ENCODE measurements around the gene NKD2.
"Not testable (repeated sequence)": the region's sequence is repeated elsewhere in the genome, so short reads cannot be mapped to it uniquely, and the experiment has no call there.

The NKD2 gene

DNA sequence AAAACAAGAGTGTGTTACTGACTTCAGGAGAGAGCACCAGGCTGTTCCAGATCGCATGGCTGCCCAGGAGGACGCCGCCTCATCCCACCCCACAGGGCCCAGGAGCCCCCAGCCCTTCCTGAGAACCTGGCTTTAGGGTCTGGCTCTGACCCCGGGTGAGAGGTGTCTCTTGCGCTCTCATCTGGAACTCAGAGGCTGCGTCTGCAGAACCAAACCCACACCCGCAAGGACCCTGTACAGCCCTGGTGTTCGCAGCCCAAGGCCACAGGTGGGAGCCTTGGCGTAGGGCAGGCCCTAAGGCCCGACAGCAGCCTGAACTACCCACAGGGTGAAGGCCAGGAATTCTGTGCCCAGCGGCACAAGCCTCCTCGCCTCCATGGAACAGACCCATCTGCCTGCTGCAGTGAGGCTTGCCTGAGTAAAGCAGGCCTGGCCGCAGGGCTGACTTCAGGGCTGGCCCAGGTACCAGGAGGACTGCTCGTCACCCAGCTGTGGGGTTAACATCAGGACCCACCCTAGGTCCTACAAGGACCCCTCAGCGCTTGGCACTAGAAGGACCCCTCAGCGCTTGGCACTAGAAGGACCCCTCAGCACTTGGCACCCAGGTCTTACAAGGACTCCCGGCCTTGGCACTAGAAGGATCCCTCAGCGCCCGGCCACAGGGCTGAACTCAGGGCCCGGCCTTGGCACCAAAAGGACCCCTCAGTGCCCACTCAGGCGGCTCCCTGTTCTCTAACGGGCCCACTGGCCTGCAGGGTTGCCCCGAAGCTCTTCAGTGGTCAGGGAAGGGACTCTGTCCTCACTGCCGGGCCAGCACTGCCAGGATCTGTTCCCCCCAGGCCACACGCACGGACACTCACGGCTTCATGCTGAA lies 48.2 kb downstream of the NKD2 start:
- TF ChIP-seq, protein P1, sequence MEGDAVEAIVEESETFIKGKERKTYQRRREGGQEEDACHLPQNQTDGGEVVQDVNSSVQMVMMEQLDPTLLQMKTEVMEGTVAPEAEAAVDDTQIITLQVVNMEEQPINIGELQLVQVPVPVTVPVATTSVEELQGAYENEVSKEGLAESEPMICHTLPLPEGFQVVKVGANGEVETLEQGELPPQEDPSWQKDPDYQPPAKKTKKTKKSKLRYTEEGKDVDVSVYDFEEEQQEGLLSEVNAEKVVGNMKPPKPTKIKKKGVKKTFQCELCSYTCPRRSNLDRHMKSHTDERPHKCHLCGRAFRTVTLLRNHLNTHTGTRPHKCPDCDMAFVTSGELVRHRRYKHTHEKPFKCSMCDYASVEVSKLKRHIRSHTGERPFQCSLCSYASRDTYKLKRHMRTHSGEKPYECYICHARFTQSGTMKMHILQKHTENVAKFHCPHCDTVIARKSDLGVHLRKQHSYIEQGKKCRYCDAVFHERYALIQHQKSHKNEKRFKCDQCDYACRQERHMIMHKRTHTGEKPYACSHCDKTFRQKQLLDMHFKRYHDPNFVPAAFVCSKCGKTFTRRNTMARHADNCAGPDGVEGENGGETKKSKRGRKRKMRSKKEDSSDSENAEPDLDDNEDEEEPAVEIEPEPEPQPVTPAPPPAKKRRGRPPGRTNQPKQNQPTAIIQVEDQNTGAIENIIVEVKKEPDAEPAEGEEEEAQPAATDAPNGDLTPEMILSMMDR (IDR thresholded peaks at IDR 0.05; ENCODE audit: low read depth, low read length), result no peak
- no peak for DNase-seq (ENCODE audit: extremely low read depth, low read depth)

DNA sequence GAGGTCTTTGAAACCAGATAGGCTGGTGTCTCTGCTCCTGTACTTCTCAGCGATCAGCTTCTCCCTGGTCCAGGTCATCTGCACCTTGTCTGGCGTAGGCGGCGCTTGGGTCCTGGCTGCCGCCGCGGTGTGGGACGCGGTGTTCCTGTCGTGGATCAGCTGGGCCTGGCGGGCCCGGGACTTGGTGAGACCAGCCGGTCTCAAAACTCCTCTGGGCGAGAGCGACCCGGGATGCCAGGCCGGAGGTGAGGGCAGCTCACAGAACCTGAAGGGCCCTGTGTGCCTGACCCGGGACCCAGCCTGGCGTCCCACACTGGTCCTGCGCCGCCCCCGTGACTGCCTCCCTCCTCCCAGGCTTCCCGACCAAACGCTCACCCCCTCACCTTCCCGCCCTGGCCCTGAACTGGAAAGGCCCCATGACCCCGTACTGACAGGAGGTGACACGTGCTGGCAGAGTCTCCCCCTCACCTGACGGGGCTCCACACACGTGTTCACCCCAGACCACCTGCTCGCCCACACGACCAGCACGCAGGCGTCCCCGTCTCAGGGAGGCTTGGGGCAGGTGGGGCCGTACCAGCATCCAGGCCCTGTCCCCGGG lies 49.0 kb downstream of the NKD2 start:
- TF ChIP-seq, protein P1 (IDR thresholded peaks at IDR 0.05; ENCODE audit: low read depth, low read length), result no peak
- DNase-seq (ENCODE audit: extremely low read depth, low read depth), result no peak

DNA sequence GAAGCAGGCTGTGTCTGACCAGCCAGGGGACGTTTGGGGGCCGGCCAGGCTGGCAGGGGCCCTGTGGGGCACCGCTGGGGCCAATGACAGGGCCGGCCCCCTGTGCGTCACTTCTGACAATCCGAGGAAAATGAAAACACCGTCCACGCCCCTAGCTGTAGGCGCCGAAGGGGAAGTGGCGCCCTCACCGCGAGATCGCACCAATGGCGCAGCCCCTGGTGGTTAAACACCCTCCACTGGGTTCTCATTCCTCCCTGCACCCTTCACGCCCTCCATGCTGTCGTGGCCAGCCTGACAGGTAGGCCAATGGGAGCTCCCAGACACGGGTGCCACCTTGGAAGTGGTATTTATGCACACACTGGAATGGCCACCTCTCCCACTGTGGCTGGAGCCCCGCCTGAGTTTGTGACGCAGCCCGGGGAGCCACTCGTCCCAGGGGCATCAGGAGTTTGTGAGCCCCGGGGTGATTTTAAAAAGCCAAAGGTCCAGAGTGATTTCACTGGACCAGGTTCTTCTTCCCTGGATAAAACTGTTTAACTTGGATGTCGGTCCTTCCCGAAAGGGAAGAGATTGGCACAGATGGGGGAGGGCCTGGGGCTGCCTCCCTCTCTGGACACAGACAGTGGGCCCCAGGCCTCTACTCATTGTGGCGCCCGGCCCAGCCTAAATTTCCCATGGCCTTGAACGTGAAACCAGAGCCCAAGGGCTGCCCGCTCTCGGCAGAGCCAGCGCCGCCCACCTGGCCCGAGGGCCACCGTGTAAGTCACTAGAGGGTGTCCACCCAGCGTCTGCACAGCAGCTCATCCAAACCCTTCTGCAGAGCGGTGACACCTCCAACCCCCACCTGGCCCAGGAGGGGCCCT lies 49.7 kb downstream of the NKD2 start:
- TF ChIP-seq, protein P1 (IDR thresholded peaks at IDR 0.05; ENCODE audit: low read depth, low read length), result no peak
- DNase-seq (ENCODE audit: extremely low read depth, low read depth), result no peak

DNA sequence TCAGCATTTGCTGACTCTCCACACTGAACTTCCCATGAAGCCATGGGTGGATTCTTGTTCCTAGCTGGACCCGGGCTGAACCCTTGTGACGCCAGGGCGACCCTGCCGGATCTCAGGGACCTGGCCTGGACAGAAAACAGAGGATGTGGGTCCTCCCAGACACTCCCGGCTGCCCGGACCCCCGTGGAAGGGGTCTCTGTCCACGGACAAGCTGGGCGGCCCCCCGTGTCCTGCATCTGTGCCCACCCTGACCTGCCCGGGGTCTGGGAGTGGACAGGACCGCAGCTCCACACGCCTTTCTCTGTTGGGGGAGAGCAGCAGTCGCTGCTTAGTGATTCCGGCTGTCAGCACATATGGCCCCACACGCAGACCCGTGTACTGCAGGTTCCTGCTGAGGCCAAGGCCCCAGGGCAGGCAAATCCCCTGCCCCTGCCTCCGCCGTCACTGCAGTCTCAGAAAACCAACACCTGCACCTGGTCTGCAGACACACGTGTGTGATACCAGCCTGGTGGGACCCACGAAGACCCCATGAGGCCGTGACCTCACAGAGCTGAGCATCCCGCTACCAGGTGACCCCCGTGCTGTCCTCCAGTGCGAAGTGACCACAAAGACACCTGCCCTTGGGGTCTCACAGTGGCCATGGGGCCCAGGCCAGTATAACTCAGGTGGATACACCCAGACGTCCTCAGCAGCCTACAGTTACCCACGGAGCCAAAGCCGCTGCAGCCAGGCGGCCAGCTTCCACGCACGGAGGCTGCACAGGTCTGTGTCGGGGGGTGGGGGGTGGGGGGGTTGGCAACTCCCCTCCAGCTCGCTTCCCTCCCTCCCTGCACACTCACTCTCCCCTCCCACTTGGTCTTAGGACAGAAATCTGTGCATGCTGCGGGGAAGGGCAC lies 50.6 kb downstream of the NKD2 start:
- DNase-seq (ENCODE audit: extremely low read depth, low read depth), result no peak
- TF ChIP-seq, protein P1 (IDR thresholded peaks at IDR 0.05; ENCODE audit: low read depth, low read length), result no peak

DNA sequence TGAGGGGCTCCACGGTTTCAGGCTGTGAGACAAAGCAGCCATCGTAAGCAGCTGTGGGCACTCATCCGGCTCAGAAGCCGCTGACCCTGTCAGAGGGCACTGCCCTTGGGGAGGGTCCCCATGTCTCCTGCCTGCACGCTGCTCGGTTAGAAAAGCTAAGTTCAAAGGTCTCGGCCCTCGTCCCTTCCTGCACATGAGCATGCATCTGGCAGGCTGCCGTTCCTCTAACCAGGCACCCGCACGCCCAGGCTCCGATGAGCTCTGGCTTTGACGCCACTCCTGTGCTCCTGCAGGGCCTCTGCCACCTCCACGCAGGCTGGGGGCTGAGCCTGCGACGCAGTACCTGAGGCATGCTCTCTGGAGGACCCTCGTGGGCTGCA lies 51.3 kb downstream of the NKD2 start:
- DNase-seq (ENCODE audit: extremely low read depth, low read depth), result no peak

DNA sequence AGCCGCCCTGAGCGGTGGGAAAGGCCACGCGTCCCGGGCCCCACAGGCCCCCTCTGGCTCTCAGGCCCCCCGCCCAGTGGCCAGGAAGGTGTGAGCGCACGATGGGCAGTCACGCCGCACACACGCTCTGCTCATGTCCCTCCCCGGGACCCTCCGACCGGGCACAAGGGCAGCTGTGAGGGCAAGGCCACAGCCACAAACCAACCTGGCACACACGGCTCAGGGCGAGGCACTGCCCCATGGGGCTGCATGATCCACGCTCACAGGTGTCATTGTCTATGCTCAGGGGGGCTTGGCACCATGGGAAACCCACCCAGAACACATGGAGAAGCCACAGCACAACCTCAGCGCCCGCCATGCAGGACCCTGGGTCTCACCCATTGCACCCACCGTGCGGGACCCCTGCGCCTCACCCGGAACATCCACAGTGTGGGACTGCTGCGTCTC lies 52.0 kb downstream of the NKD2 start:
- TF ChIP-seq, protein P1 (IDR thresholded peaks at IDR 0.05; ENCODE audit: low read depth, low read length), result no peak
- DNase-seq (ENCODE audit: extremely low read depth, low read depth), result no peak

More for the DNA sequence above, 51.3 kb downstream of the NKD2 start:
- TF ChIP-seq, protein P1 (IDR thresholded peaks at IDR 0.05; ENCODE audit: low read depth, low read length), result no peak

DNA sequence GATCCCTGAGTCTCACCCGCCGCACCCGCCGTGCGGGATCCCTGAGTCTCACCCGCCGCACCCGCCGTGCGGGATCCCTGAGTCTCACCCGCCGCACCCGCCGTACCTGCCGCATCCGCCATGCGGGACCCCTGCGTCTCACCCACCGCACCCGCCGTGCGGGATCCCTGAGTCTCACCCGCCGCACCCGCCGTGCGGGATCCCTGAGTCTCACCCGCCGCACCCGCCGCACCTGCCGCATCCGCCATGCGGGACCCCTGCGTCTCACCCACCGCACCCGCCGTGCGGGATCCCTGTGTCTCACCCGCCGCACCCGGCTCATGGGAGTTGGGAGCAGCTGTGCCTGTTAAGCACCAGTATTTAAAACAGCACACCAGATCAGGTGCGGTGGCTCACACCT lies 52.7 kb downstream of the NKD2 start:
- DNase-seq (ENCODE audit: extremely low read depth, low read depth), result not testable (repeated sequence)

Data from AG09319 (cell line).